Glutamatergic neuron (in vitro differentiated cells): ENCODE results near the gene ROR1. TPM values are rescaled to one million over a fixed set of nuclear protein-coding genes. Genes with fewer than 3 reads are reported as not detected.
"Not testable (repeated sequence)": the region's sequence is repeated elsewhere in the genome, so short reads cannot be mapped to it uniquely, and the experiment has no call there.

Source experiments
- DNase-seq: peaks from one replicate; pipeline ENCODE4 v3.0.0; 2022
- H3K27ac Mint-ChIP-seq: one replicate; pipeline ENCODE4 v1.8.0; 2020; ENCODE audit warnings: mild to moderate bottlenecking, mixed read lengths, inconsistent platforms; ENCODE audit not compliant: unreplicated experiment
- H3K27me3 Mint-ChIP-seq: one replicate; pipeline ENCODE4 v1.8.0; 2020; ENCODE audit warnings: mild to moderate bottlenecking, moderate library complexity, mixed read lengths, inconsistent platforms; ENCODE audit not compliant: unreplicated experiment
- H3K36me3 Mint-ChIP-seq: one replicate; pipeline ENCODE4 v1.8.0; 2020; ENCODE audit warnings: mild to moderate bottlenecking, mixed read lengths, inconsistent platforms; ENCODE audit not compliant: unreplicated experiment
- H3K4me1 Mint-ChIP-seq: one replicate; pipeline ENCODE4 v1.8.0; 2020; ENCODE audit warnings: mild to moderate bottlenecking, low read depth, mixed read lengths, inconsistent platforms; ENCODE audit not compliant: unreplicated experiment
- H3K4me3 Mint-ChIP-seq: one replicate; pipeline ENCODE4 v1.8.0; 2020; ENCODE audit warnings: mild to moderate bottlenecking, mixed read lengths, inconsistent platforms; ENCODE audit not compliant: unreplicated experiment
- H3K9me3 Mint-ChIP-seq: one replicate; pipeline ENCODE4 v1.8.0; 2020; ENCODE audit warnings: mild to moderate bottlenecking, moderate library complexity, mixed read lengths, inconsistent platforms; ENCODE audit not compliant: unreplicated experiment
- CTCF ChIP-seq: fragments of 200-600 bp; sonication (generic); IDR thresholded peaks from one replicate; pipeline ENCODE4 v1.5.0; 2021; ENCODE audit not compliant: partially characterized antibody, unreplicated experiment
- total RNA-seq: library from RNA; stranded (reverse); fragmentation: NEBNext Ultra II Directional; extraction: Animal tissue kit (Norgen Biotek cat#: 25700); gene quantifications from one replicate; pipeline ENCODE4 v1.2.1, GENCODE V29; 2021; ENCODE audit not compliant: unreplicated experiment

ROR1 gene
- total RNA-seq, 1 donor from 2014 or later: 11.3 TPM

- no peaks in the 10 kb centered on the region for H3K36me3 Mint-ChIP-seq
- H3K9me3 Mint-ChIP-seq: no peaks in the 10 kb centered on the region
- no peak overlapping the region for H3K4me3 Mint-ChIP-seq
- H3K27me3 Mint-ChIP-seq: no peaks in the 10 kb centered on the region
- DNase-seq: no peak
- no peak overlapping the region for H3K27ac Mint-ChIP-seq
- no peak for TF ChIP-seq CTCF
- no peaks in the 10 kb centered on the region for H3K4me1 Mint-ChIP-seq
These were observed 441.8 kb downstream of the ROR1 start for GRCh38 chr1:64215576-64215975.

GRCh38 chr1:64220241-64220640 lies 446.4 kb downstream of the ROR1 start:
- Mint-ChIP-seq H3K36me3 (no peaks in the 10 kb centered on the region), H3K4me3 (no peak overlapping the region), H3K27ac (no peak overlapping the region), H3K27me3 (no peaks in the 10 kb centered on the region), H3K4me1 (no peaks in the 10 kb centered on the region), H3K9me3 (no peaks in the 10 kb centered on the region)
- DNase-seq: no peak
- TF ChIP-seq CTCF: no peak

- DNase-seq: no peak
- Mint-ChIP-seq H3K27me3 (no peaks in the 10 kb centered on the region), H3K36me3 (no peaks in the 10 kb centered on the region), H3K4me3 (no peak overlapping the region), H3K9me3 (no peaks in the 10 kb centered on the region), H3K27ac (no peak overlapping the region), H3K4me1 (no peaks in the 10 kb centered on the region)
- TF ChIP-seq CTCF: no peak
These were observed 449.7 kb downstream of the ROR1 start for GRCh38 chr1:64223329-64224151.

GRCh38 chr1:64224236-64224635 lies 450.4 kb downstream of the ROR1 start:
- H3K36me3 Mint-ChIP-seq, DNase-seq, H3K4me1 Mint-ChIP-seq, H3K27me3 Mint-ChIP-seq, H3K4me3 Mint-ChIP-seq, H3K9me3 Mint-ChIP-seq, H3K27ac Mint-ChIP-seq: not testable (repeated sequence)

GRCh38 chr1:64228167-64228957 lies 454.5 kb downstream of the ROR1 start:
- TF ChIP-seq CTCF: no peak
- Mint-ChIP-seq H3K27me3 (no peaks in the 10 kb centered on the region), H3K9me3 (no peaks in the 10 kb centered on the region), H3K4me3 (no peak overlapping the region), H3K27ac (no peak overlapping the region), H3K36me3 (no peaks in the 10 kb centered on the region), H3K4me1 (peaks cover 2% of the 10 kb centered on the region)
- no peak for DNase-seq
